ENCODE data around the gene POLR2E. TPM values are rescaled to one million over a fixed set of nuclear protein-coding genes. Genes with fewer than 3 reads are reported as not detected.
"Not testable (repeated sequence)": the region's sequence is repeated elsewhere in the genome, so short reads cannot be mapped to it uniquely, and the experiment has no call there.

The POLR2E gene
- polyA plus RNA-seq, 1 of the 3 experiments (the other 2 are of a cell fraction) = 283 TPM

- Histone ChIP-seq H4K20me1 (ENCODE audit: insufficient read depth) (0 out of 2 replicates have a peak, but pooled peaks cover 4% of the 10 kb centered on the region), H3K9me3 (no peaks in the 10 kb centered on the region), H3K36me3 (replicated peaks in 1 of 2; ENCODE audit: control insufficient read depth in 1 of 2, insufficient read depth in 2 of 2, low read length in 1 of 2) (peaks cover under 1 to 2% of the 10 kb centered on the region in 2 experiments), H2AFZ (ENCODE audit: low read depth) (no peak overlapping the region), H3K4me2 (no peak overlapping the region), H3K27ac (ENCODE audit: low read depth in 2 of 2, low read length in 1 of 2) (no peak overlapping the region), H3K27me3 (ENCODE audit: insufficient read depth) (no peaks in the 10 kb centered on the region), H3K4me3 (ENCODE audit: low read depth in 2 of 2, low read length in 1 of 2) (no peak overlapping the region), H3K9me2 (no peaks in the 10 kb centered on the region), H3K4me1 (ENCODE audit: control insufficient read depth in 1 of 2, insufficient read depth in 2 of 2, low read depth in 1 of 2, low read length in 1 of 2) (peaks cover 0 to 7% of the 10 kb centered on the region in 2 experiments; a peak in 2 of 4 replicates), H3K9ac (no peak overlapping the region), H3K79me2 (ENCODE audit: insufficient read depth) (peaks cover 13% of the 10 kb centered on the region), H3F3A (replicated peaks; ENCODE audit: insufficient read depth) (peaks cover under 1% of the 10 kb centered on the region)
- no peak for DNase-seq
- WGBS (ENCODE audit: low lambda C conversion rate) = 89% methylated on average over 13 of the region's 22 CpGs
- CTCF ChIA-PET = interaction anchor here (1.0 to 1.8 kb wide), 3 partner anchors 14 to 64 kb away, joined by 3 to 4 read pairs (median 3); no protein-coding TSS in a partner anchor
- TF ChIP-seq POLR2AphosphoS5 (IDR thresholded peaks at IDR 0.05; ENCODE audit: low read depth, low read length) = no peak
- TF ChIP-seq SIN3A (IDR thresholded peaks at IDR 0.05; ENCODE audit: borderline replicate concordance, low read depth, low read length) = no peak
- no peak for TF ChIP-seq TEAD4 (IDR thresholded peaks at IDR 0.05; ENCODE audit: borderline replicate concordance, insufficient read depth)
- no peak for TF ChIP-seq NRF1 (IDR thresholded peaks at IDR 0.05; ENCODE audit: low read depth, low read length)
- TF ChIP-seq, protein P1, sequence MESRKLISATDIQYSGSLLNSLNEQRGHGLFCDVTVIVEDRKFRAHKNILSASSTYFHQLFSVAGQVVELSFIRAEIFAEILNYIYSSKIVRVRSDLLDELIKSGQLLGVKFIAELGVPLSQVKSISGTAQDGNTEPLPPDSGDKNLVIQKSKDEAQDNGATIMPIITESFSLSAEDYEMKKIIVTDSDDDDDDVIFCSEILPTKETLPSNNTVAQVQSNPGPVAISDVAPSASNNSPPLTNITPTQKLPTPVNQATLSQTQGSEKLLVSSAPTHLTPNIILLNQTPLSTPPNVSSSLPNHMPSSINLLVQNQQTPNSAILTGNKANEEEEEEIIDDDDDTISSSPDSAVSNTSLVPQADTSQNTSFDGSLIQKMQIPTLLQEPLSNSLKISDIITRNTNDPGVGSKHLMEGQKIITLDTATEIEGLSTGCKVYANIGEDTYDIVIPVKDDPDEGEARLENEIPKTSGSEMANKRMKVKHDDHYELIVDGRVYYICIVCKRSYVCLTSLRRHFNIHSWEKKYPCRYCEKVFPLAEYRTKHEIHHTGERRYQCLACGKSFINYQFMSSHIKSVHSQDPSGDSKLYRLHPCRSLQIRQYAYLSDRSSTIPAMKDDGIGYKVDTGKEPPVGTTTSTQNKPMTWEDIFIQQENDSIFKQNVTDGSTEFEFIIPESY (IDR thresholded peaks at IDR 0.05; ENCODE audit: borderline replicate concordance, low read depth) = no peak
- POLR2A ChIA-PET = interaction anchor here (0.5 to 1.0 kb wide), 2 partner anchors 25 to 105 kb away, joined by 3 read pairs; no protein-coding TSS in a partner anchor
Measured at GRCh38 chr19:1130771-1131717, 35.9 kb upstream of the POLR2E start.

DNA sequence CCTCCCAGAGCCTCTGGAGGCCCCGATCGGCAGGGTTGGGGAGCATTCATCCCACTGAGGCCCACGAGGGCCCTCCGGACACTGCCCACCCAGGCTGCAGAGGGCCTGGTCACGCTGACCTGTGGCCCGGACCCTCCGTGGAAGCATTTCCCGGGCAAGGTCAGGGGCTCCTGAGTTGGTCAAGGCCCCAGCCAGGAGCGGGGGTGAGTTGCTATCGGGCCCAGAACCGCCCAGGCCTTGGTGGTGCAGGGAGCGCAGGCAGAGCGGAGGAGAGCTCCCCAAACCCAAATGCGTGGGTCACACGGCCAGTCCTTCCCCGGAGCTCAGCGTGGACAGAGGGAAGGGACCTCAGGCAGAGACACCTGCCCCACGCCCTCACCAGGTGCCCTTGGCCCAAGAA lies 34.4 kb upstream of the POLR2E start:
- no peak overlapping the region for H3K4me2 ChIP-seq
- CTCF ChIA-PET = interaction anchor here (1.1 to 1.8 kb wide), 2 partner anchors 16 to 65 kb away, joined by 3 to 4 read pairs; no protein-coding TSS in a partner anchor

GRCh38 chr19:1129084-1129483 lies 33.9 kb upstream of the POLR2E start:
- peaks cover 0 to 12% of the 10 kb centered on the region in 2 experiments; a peak in 2 of 4 replicates for H3K4me1 ChIP-seq (ENCODE audit: control insufficient read depth in 1 of 2, insufficient read depth in 2 of 2, low read depth in 1 of 2, low read length in 1 of 2)
- H4K20me1 ChIP-seq (ENCODE audit: insufficient read depth); DNase-seq; H3K9me3 ChIP-seq; H3K9me2 ChIP-seq; H3K36me3 ChIP-seq (replicated peaks in 1 of 2; ENCODE audit: control insufficient read depth in 1 of 2, insufficient read depth in 2 of 2, low read length in 1 of 2); H3K27me3 ChIP-seq (ENCODE audit: insufficient read depth); H2AFZ ChIP-seq (ENCODE audit: low read depth); H3K4me2 ChIP-seq; H3F3A ChIP-seq (replicated peaks; ENCODE audit: insufficient read depth); POLR2A ChIA-PET; H3K9ac ChIP-seq; H3K27ac ChIP-seq (ENCODE audit: low read depth in 2 of 2, low read length in 1 of 2); H3K4me3 ChIP-seq (ENCODE audit: low read depth in 2 of 2, low read length in 1 of 2): not testable (repeated sequence)
- H3K79me2 ChIP-seq (ENCODE audit: insufficient read depth) = peaks cover 13% of the 10 kb centered on the region
- CTCF ChIA-PET = interaction anchor here (1.3 kb wide), 1 partner anchor 16 kb away, joined by 3 read pairs; no protein-coding TSS in a partner anchor
- WGBS (ENCODE audit: low lambda C conversion rate) = 95% methylated on average over 5 of the region's 7 CpGs

More for the DNA sequence above, 34.4 kb upstream of the POLR2E start:
- 0 out of 2 replicates have a peak, but pooled peaks cover 4% of the 10 kb centered on the region for H4K20me1 ChIP-seq (ENCODE audit: insufficient read depth)
- H3K9me3 ChIP-seq = no peaks in the 10 kb centered on the region
- no peaks in the 10 kb centered on the region for H3K9me2 ChIP-seq
- WGBS (ENCODE audit: low lambda C conversion rate) = 94% methylated on average over 10 of the region's 18 CpGs
- peaks cover 8% of the 10 kb centered on the region for H3F3A ChIP-seq (replicated peaks; ENCODE audit: insufficient read depth)
- DNase-seq = no peak
- TF ChIP-seq SMC3 (IDR thresholded peaks at IDR 0.05; ENCODE audit: low read depth, low read length) (no peak), FOSL2 (IDR thresholded peaks at IDR 0.05; ENCODE audit: borderline replicate concordance, low read depth) (no peak), MEF2A (IDR thresholded peaks at IDR 0.05; ENCODE audit: borderline replicate concordance, low read depth) (no peak), SIN3A (IDR thresholded peaks at IDR 0.05; ENCODE audit: borderline replicate concordance, low read depth, low read length) (no peak), NRF1 (IDR thresholded peaks at IDR 0.05; ENCODE audit: low read depth, low read length) (no peak), ELF1 (IDR thresholded peaks at IDR 0.05) (no peak), RFX5 (IDR thresholded peaks at IDR 0.05; ENCODE audit: low read length) (no peak)
- TF ChIP-seq, protein P1 (IDR thresholded peaks at IDR 0.05; ENCODE audit: borderline replicate concordance, low read depth) = no peak
- peaks cover 0 to 12% of the 10 kb centered on the region in 2 experiments; a peak in 2 of 4 replicates for H3K4me1 ChIP-seq (ENCODE audit: control insufficient read depth in 1 of 2, insufficient read depth in 2 of 2, low read depth in 1 of 2, low read length in 1 of 2)
- H3K4me3 ChIP-seq (ENCODE audit: low read depth in 2 of 2, low read length in 1 of 2) = no peak overlapping the region
- peaks cover 17% of the 10 kb centered on the region for H3K79me2 ChIP-seq (ENCODE audit: insufficient read depth)
- POLR2A ChIA-PET = no interaction called here
- no peaks in the 10 kb centered on the region for H3K27me3 ChIP-seq (ENCODE audit: insufficient read depth)
- H2AFZ ChIP-seq (ENCODE audit: low read depth) = no peak overlapping the region
- H3K9ac ChIP-seq = no peak overlapping the region
- peaks cover 0 to 7% of the 10 kb centered on the region in 2 experiments for H3K36me3 ChIP-seq (replicated peaks in 1 of 2; ENCODE audit: control insufficient read depth in 1 of 2, insufficient read depth in 2 of 2, low read length in 1 of 2)
- H3K27ac ChIP-seq (ENCODE audit: low read depth in 2 of 2, low read length in 1 of 2) = no peak overlapping the region
